GM19351 (cell line): ENCODE measurements around the gene MOV10.

Source experiments
- ATAC-seq: cut with Tn5 transposase; IDR thresholded peaks from one replicate; pipeline ENCODE4 v1.9.1; 2021; ENCODE audit warnings: mild to moderate bottlenecking, moderate library complexity; ENCODE audit not compliant: unreplicated experiment

The MOV10 gene

DNA sequence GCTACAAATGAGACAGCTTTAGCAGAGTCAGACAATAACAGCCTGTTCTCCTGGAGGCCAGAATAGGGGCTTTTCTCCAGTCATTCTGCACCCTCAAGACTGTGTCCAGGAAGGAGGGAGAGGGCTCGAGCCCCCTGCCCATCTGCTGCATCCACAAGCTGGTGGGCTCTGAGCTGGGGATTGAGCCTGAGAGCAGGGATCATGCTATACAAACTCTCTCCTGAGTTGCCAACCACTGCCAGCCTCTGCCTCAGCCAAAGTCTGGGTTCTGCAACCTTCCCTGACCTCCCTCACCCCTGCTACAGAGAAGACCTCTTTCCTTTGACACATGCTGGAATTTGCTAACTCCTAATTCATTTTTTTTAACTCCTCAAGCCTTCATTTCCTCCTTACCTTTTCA lies 55.5 kb downstream of the MOV10 start:
- no peak for ATAC-seq

DNA sequence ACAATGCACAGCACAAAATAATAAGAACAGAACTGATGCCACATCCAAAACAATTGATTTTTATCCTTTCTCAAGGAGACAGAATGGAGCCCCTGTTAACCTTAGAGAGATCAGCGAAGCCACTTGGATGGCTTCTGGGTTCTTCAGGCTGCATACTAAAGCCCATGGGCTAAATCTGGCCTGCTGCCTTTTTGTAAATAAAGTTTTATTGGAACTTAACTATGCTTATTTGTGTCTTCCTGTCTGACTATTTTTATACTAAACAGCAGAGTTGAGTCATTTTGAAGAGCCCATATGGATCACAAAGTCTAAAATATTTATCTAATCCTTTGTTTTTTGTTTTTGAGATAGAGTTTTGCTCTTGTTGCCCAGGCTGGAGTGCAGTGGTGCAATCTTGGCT lies 57.0 kb downstream of the MOV10 start:
- ATAC-seq: no peak

GRCh38 chr1:112735752-112736151 lies 61.3 kb downstream of the MOV10 start:
- no peak for ATAC-seq

DNA sequence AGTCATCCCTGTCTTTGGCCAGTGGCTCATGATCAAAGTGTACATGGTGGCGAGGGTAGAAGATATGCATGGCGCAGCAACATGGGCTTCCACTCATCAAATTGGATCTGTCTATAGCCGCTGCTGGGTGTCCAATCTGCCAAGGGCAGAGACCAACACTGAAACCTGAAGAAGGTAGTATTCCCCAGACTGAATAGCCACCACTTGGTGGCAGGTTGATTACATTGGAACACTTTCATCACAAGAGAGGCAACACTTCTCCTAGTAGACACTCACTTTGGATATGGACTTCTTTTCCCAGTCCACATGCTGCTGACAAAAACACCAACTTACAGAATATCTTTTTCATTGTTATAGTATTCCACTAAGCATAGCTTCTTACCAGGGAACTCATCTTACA lies 63.1 kb downstream of the MOV10 start:
- no peak for ATAC-seq

DNA sequence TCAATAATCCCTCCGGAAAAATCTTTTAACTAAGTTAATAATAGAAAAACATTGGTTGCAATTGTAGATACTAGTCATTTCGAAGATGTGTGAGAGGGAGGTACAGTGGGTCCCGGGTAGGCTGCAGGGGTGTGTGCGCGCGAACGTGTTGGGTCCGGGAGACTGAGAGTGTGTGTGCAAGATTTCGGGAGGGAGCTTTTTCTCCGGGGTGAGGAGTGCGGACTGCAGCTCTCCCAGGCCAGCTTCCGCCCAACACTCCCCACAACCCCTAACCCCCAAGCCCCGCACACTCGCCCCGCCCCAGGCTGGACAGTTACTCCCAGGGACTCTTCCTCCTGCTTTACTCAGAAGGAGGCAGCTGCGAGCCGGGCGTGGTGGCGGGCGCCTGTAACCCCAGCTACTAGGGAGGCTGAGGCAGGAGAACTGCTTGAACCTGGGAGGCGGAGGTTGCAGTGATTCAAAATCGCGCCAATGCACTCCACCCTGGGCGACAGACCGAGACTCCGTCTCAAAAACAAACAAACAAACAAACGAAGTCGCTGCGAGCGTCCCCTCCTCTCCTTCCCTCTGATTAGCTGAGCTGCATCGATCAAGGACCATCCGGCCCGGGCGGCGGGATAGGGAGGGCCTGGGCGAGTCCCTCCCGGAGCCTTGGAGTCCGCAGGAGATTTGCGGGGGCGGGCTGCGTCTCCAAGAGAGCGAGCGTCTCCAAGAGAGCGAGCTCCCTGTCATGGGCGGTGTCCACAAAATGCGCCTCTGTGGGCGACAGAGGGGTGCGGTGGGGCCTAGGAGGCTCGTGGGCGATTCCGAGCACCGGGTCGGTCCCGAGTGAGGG lies 68.9 kb downstream of the MOV10 start:
- ATAC-seq: no peak

DNA sequence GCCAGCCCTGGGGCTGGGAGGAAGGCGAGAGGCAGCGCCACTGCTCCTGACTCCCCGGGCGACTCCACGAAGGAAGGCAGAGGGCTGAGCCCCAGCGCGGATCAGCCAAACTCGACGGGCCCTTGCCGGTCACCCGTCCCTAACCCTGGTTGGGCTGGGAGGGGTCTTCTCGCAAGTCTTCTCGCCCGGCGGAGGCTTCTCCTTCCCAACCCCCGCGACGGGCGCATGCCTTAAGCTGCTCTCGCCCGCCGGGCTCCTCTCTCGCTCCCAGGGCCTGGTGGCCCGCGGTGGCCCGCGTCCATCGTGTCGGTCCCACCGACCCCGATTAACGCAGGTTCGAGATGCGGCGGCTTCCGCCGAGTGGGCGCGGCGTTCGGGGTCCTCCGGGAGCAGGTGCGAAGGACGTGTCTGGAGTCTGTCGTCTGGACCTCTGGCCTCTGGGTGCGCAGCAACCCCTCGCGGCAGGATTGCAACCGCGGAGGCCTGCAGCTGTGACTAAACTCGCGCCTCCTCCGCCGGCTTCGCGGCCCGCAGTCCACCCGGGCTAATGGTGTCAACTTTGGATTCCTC lies 69.6 kb downstream of the MOV10 start:
- no peak for ATAC-seq

DNA sequence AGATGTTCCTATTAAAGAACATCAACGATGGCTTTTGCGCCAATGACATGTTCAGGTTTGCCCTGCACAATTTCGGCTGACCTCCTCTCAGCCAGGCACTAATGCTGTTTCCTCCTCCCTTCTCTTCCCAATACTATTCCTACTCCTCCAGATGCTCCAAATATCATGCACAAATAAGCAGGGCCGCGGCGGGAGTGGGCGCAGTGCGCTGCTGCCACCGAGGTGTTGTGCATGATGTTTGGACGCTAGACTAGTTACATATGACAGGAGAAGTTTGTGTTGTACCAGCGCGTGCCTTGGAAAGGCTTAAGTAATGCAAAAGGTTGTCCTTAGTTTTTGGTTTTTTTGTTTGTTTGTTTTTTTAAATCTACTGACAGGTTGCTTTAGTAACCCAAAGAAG lies 73.9 kb downstream of the MOV10 start:
- no peak for ATAC-seq
